Measurements from ENCODE around the gene DPP9.

Gene DPP9

DNA sequence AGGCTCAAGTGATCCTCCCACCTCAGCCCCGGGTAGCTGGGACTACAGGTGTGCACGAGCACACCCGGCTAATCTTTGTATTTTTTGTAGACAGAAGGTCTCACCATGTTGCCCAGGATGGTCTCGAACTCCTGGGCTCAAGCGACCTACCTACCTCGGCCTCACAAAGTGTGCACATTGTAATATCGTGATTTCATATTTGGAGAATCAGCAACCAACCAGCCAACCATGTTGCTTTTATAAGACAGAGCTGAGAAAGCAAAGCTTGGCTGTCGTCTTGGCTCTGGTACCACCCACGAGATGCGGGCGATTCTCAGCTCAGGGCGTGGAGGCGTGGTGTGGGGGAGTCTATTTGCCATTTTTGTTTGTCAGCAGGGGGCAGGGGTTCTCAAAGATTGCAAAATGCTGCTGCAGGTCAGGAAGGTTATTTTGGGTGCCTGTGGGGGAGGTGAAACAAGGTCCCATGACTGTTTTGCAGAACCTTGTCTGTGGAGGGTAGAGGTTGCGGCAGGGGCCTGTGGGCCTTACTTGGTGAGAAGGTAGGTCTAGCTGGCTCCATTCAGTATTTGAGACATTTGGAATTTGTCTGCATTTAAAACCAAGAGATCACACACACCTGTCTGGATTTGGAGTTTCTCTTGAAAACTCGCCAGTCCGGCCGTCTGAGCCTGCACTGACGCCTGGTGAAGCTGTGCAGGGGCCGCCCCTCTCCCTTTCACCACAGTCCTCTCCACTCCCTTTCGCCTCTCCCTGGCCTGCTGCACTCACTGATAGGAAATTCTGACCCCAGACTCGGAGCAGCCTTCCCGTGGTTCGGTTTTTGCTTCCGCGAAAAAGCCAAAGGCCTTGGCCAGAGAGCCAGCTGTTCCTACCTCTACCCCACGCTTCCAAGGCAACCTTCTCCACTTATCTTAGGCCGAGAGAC is 68.9 kb downstream of the DPP9 start:
- Histone ChIP-seq H3K4me2 (ENCODE audit: low read depth, low read length, poor library complexity, severe bottlenecking) (no peak overlapping the region), H3K9me3 (ENCODE audit: insufficient read depth, low read depth, low read length) (no peaks in the 10 kb centered on the region), H3F3A (ENCODE audit: low read depth) (no peaks in the 10 kb centered on the region), H4K20me1 (ENCODE audit: insufficient read depth, low read length, poor library complexity, severe bottlenecking) (no peaks in the 10 kb centered on the region), H3K36me3 (ENCODE audit: insufficient read depth, low read length) (peaks cover 46% of the 10 kb centered on the region; the same call in 1 of the 2 replicates), H3K4me1 (ENCODE audit: insufficient read depth, low read length, poor library complexity, severe bottlenecking) (no peaks in the 10 kb centered on the region), H3K9ac (ENCODE audit: low read depth, low read length, poor library complexity, severe bottlenecking) (no peak overlapping the region), H3K9me2 (replicated peaks; ENCODE audit: low read depth, low read length) (no peaks in the 10 kb centered on the region), H2AFZ (ENCODE audit: low read length) (no peak overlapping the region), H3K27me3 (ENCODE audit: insufficient read depth, low read length, poor library complexity, severe bottlenecking) (no peaks in the 10 kb centered on the region), H3K4me3 (ENCODE audit: low read length, poor library complexity, severe bottlenecking) (no peak overlapping the region), H3K79me2 (ENCODE audit: insufficient read depth, low read length) (no peaks in the 10 kb centered on the region; the same call in 1 of the 2 replicates)
- no peak for TF ChIP-seq EZH2phosphoT487 (IDR thresholded peaks at IDR 0.05; ENCODE audit: borderline replicate concordance)
- TF ChIP-seq, protein P1, sequence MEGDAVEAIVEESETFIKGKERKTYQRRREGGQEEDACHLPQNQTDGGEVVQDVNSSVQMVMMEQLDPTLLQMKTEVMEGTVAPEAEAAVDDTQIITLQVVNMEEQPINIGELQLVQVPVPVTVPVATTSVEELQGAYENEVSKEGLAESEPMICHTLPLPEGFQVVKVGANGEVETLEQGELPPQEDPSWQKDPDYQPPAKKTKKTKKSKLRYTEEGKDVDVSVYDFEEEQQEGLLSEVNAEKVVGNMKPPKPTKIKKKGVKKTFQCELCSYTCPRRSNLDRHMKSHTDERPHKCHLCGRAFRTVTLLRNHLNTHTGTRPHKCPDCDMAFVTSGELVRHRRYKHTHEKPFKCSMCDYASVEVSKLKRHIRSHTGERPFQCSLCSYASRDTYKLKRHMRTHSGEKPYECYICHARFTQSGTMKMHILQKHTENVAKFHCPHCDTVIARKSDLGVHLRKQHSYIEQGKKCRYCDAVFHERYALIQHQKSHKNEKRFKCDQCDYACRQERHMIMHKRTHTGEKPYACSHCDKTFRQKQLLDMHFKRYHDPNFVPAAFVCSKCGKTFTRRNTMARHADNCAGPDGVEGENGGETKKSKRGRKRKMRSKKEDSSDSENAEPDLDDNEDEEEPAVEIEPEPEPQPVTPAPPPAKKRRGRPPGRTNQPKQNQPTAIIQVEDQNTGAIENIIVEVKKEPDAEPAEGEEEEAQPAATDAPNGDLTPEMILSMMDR (conservative IDR thresholded peaks at IDR 0.05; ENCODE audit: low read length) = no peak

GRCh38 chr19:4653793-4654436 is 69.7 kb downstream of the DPP9 start:
- TF ChIP-seq EZH2phosphoT487 (IDR thresholded peaks at IDR 0.05; ENCODE audit: borderline replicate concordance) = no peak
- TF ChIP-seq, protein P1 (conservative IDR thresholded peaks at IDR 0.05; ENCODE audit: low read length) = no peak
- Histone ChIP-seq H3K9me3 (ENCODE audit: insufficient read depth, low read depth, low read length) (no peaks in the 10 kb centered on the region), H3K36me3 (ENCODE audit: insufficient read depth, low read length) (peaks cover 38% of the 10 kb centered on the region; the same call in 1 of the 2 replicates), H3K4me1 (ENCODE audit: insufficient read depth, low read length, poor library complexity, severe bottlenecking) (no peaks in the 10 kb centered on the region), H3K9ac (ENCODE audit: low read depth, low read length, poor library complexity, severe bottlenecking) (no peak overlapping the region), H3K4me2 (ENCODE audit: low read depth, low read length, poor library complexity, severe bottlenecking) (no peak overlapping the region), H3K9me2 (replicated peaks; ENCODE audit: low read depth, low read length) (no peaks in the 10 kb centered on the region), H2AFZ (ENCODE audit: low read length) (no peak overlapping the region), H3F3A (ENCODE audit: low read depth) (no peaks in the 10 kb centered on the region), H3K27me3 (ENCODE audit: insufficient read depth, low read length, poor library complexity, severe bottlenecking) (no peaks in the 10 kb centered on the region), H4K20me1 (ENCODE audit: insufficient read depth, low read length, poor library complexity, severe bottlenecking) (no peaks in the 10 kb centered on the region), H3K4me3 (ENCODE audit: low read length, poor library complexity, severe bottlenecking) (no peak overlapping the region), H3K79me2 (ENCODE audit: insufficient read depth, low read length) (peaks cover 5% of the 10 kb centered on the region; the same call in 1 of the 2 replicates)

GRCh38 chr19:4652075-4652474 is 71.6 kb downstream of the DPP9 start:
- Histone ChIP-seq H3K9ac (ENCODE audit: low read depth, low read length, poor library complexity, severe bottlenecking) (no peak overlapping the region), H3K4me1 (ENCODE audit: insufficient read depth, low read length, poor library complexity, severe bottlenecking) (no peaks in the 10 kb centered on the region), H3K9me2 (replicated peaks; ENCODE audit: low read depth, low read length) (no peaks in the 10 kb centered on the region), H3K27me3 (ENCODE audit: insufficient read depth, low read length, poor library complexity, severe bottlenecking) (no peaks in the 10 kb centered on the region), H3K4me2 (ENCODE audit: low read depth, low read length, poor library complexity, severe bottlenecking) (no peak overlapping the region), H3F3A (ENCODE audit: low read depth) (no peaks in the 10 kb centered on the region), H3K79me2 (ENCODE audit: insufficient read depth, low read length) (peaks cover 10% of the 10 kb centered on the region; the same call in 1 of the 2 replicates), H3K9me3 (ENCODE audit: insufficient read depth, low read depth, low read length) (no peaks in the 10 kb centered on the region), H3K36me3 (ENCODE audit: insufficient read depth, low read length) (peaks cover 26% of the 10 kb centered on the region; the same call in 1 of the 2 replicates), H2AFZ (ENCODE audit: low read length) (no peak overlapping the region), H4K20me1 (ENCODE audit: insufficient read depth, low read length, poor library complexity, severe bottlenecking) (no peaks in the 10 kb centered on the region), H3K4me3 (ENCODE audit: low read length, poor library complexity, severe bottlenecking) (no peak overlapping the region)
- TF ChIP-seq, protein P1 (conservative IDR thresholded peaks at IDR 0.05; ENCODE audit: low read length) = no peak
- TF ChIP-seq EZH2phosphoT487 (IDR thresholded peaks at IDR 0.05; ENCODE audit: borderline replicate concordance) = no peak
